Measurements from ENCODE around the gene PHF19.

The PHF19 gene

DNA sequence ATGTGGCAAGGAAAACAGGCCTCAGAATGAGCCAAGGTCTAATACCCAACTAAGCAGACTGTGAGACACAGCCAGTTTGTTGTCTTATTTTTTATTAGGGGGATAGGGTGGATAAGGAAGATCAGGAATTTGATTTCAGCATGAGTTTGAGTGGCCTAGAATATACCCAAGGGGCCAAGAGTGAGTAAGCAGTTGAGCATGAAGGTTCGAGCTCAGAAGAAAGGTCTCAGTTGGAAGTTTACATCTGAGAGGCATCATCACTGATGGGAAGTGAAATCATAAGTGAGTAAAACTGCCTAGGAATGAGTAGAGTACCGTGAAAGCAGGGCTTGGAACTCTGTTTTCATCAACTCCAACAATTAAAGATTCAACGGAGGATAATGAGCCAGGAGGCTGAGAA, 46.8 kb downstream of the PHF19 start:
- no peaks in the 10 kb centered on the region for H3K27me3 ChIP-seq (ENCODE audit: control insufficient read depth in 5 of 5, insufficient read depth in 4 of 5, low read length in 5 of 5)
- H3K27ac ChIP-seq (ENCODE audit: low read depth, low read length), result no peak overlapping the region
- no peaks in the 10 kb centered on the region for H3K4me1 ChIP-seq (ENCODE audit: control insufficient read depth in 5 of 5, insufficient read depth in 5 of 5, low read length in 5 of 5)
- no peak overlapping the region for H3K9ac ChIP-seq (ENCODE audit: low read length in 5 of 5)
- H3K9me3 ChIP-seq (ENCODE audit: control insufficient read depth in 5 of 5, low read length in 5 of 5), result no peaks in the 10 kb centered on the region
- no peak overlapping the region for H3K4me3 ChIP-seq (ENCODE audit: low read depth in 1 of 5, low read length in 5 of 5)
- peaks cover 46 to 61% (median 55%) of the 10 kb centered on the region in 5 donors for H3K36me3 ChIP-seq (ENCODE audit: control insufficient read depth in 5 of 5, insufficient read depth in 5 of 5, low read length in 5 of 5)

DNA sequence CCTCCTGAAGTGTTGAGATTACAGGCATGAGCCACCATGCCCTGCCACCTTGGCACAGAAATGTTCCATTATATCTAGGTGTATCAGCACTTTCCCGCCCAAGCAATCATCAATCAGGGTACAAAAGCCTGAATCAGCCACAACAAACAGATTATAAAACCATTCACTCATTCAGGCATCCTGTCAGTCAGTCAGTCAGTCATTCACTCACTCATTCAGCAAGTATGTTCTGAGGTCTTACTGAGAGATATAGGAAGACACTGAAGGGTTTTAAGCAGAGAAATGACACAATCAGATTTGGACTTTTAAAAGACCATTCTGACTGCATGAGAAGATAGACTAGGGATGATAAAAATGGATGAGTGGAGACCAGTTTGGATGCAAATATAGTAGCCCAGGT, 47.3 kb downstream of the PHF19 start:
- Histone ChIP-seq H3K4me3 (ENCODE audit: low read depth in 1 of 5, low read length in 5 of 5) (no peak overlapping the region), H3K9me3 (ENCODE audit: control insufficient read depth in 5 of 5, low read length in 5 of 5) (no peaks in the 10 kb centered on the region), H3K36me3 (ENCODE audit: control insufficient read depth in 5 of 5, insufficient read depth in 5 of 5, low read length in 5 of 5) (peaks cover 44 to 61% (median 55%) of the 10 kb centered on the region in 5 donors), H3K27ac (ENCODE audit: low read depth, low read length) (no peak overlapping the region), H3K27me3 (ENCODE audit: control insufficient read depth in 5 of 5, insufficient read depth in 4 of 5, low read length in 5 of 5) (no peaks in the 10 kb centered on the region), H3K9ac (ENCODE audit: low read length in 5 of 5) (no peak overlapping the region), H3K4me1 (ENCODE audit: control insufficient read depth in 5 of 5, insufficient read depth in 5 of 5, low read length in 5 of 5) (no peaks in the 10 kb centered on the region)

DNA sequence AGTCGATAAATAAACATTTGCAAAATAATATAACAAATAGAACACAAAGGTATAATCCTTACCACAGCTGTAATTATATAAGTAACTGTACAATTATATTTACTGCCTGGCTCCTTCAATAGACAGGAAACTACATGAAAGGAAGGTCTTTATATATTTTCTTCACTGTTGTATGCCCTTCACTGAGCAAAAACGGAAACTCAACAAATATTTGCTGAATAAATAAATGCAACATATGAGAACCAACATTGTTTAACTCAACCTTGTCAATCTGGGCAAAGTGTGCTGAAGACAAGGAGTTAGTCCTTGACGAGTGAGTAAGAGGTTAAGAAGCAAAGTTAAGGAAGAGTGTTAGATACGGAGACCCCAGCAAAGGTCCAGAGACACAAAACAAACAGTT, 56.9 kb downstream of the PHF19 start:
- peaks cover 40 to 63% (median 60%) of the 10 kb centered on the region in 5 donors for H3K36me3 ChIP-seq (ENCODE audit: control insufficient read depth in 5 of 5, insufficient read depth in 5 of 5, low read length in 5 of 5)
- H3K9ac ChIP-seq (ENCODE audit: low read length in 5 of 5), result no peak overlapping the region
- H3K9me3 ChIP-seq (ENCODE audit: control insufficient read depth in 5 of 5, low read length in 5 of 5), result no peaks in the 10 kb centered on the region
- no peaks in the 10 kb centered on the region for H3K4me1 ChIP-seq (ENCODE audit: control insufficient read depth in 5 of 5, insufficient read depth in 5 of 5, low read length in 5 of 5)
- no peak overlapping the region for H3K4me3 ChIP-seq (ENCODE audit: low read depth in 1 of 5, low read length in 5 of 5)
- H3K27ac ChIP-seq (ENCODE audit: low read depth, low read length), result no peak overlapping the region
- no peaks in the 10 kb centered on the region for H3K27me3 ChIP-seq (ENCODE audit: control insufficient read depth in 5 of 5, insufficient read depth in 4 of 5, low read length in 5 of 5)

DNA sequence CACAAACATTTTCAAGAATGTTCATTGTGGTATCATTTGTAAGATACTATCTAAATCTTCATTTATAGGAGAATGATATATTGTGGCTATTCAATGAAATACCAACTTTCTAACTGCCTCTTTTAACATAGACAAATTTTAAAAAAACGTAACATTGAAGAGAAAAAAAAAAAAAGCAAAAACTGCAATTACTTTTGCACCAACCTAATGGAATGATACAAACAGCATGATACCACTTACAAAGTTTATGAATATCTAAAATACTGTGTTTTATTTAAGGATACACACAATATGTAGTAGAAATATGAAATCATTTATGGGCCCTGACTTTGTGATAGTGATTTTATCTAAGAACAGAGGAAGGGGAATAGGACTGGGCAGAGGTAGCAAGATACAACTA, 58.4 kb downstream of the PHF19 start:
- Histone ChIP-seq H3K36me3 (ENCODE audit: control insufficient read depth in 5 of 5, insufficient read depth in 5 of 5, low read length in 5 of 5) (peaks cover 36 to 55% (median 48%) of the 10 kb centered on the region in 5 donors), H3K27me3 (ENCODE audit: control insufficient read depth in 5 of 5, insufficient read depth in 4 of 5, low read length in 5 of 5) (no peaks in the 10 kb centered on the region), H3K9me3 (ENCODE audit: control insufficient read depth in 5 of 5, low read length in 5 of 5) (no peaks in the 10 kb centered on the region), H3K27ac (ENCODE audit: low read depth, low read length) (no peak overlapping the region), H3K4me3 (ENCODE audit: low read depth in 1 of 5, low read length in 5 of 5) (no peak overlapping the region), H3K4me1 (ENCODE audit: control insufficient read depth in 5 of 5, insufficient read depth in 5 of 5, low read length in 5 of 5) (no peaks in the 10 kb centered on the region), H3K9ac (ENCODE audit: low read length in 5 of 5) (no peak overlapping the region)

DNA sequence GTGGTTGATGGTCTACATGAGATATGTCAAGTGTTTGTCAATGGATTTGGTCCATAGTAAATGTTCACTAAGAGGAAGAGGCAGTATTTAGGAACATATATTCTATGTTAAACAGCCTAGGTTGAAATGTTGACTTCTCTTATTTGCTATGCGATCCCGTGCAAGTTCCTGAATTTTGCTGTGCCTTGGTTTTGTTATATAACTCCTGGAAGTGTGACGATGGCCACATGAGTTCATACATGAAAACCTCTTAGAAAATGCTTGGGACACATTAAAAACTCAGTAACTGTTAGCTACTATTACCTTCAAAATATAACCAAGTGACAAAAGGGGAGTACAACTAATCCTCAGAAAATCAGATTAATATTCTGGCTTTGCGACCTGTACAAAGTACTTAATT, 61.9 kb downstream of the PHF19 start:
- Histone ChIP-seq H3K4me1 (ENCODE audit: control insufficient read depth in 5 of 5, insufficient read depth in 5 of 5, low read length in 5 of 5) (no peaks in the 10 kb centered on the region), H3K27ac (ENCODE audit: low read depth, low read length) (no peak overlapping the region), H3K36me3 (ENCODE audit: control insufficient read depth in 5 of 5, insufficient read depth in 5 of 5, low read length in 5 of 5) (peaks cover 17 to 31% (median 24%) of the 10 kb centered on the region in 5 donors), H3K4me3 (ENCODE audit: low read depth in 1 of 5, low read length in 5 of 5) (no peak overlapping the region), H3K9ac (ENCODE audit: low read length in 5 of 5) (no peak overlapping the region), H3K9me3 (ENCODE audit: control insufficient read depth in 5 of 5, low read length in 5 of 5) (peaks cover 0 to 3% (median 0%) of the 10 kb centered on the region in 5 donors), H3K27me3 (ENCODE audit: control insufficient read depth in 5 of 5, insufficient read depth in 4 of 5, low read length in 5 of 5) (no peaks in the 10 kb centered on the region)

DNA sequence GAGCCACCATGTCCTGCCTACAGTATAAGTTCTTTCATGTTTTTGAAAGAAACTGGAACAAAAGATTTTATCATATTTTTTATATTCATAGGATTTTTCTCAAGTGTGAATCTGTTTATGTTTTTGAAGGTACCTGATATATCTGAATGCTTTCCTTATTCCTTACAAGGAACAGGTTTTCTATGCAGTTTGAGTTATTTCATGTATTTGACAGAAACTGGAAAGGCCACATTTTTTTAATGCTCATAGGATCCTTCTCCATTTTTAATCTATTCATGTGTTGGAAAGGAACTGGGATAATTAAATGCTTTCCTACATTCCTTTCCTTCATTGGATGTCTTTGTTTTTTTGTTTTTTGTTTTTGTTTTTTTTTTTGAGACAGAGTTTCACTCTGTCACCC, 68.1 kb downstream of the PHF19 start:
- Histone ChIP-seq H3K27me3 (ENCODE audit: control insufficient read depth in 5 of 5, insufficient read depth in 4 of 5, low read length in 5 of 5) (no peaks in the 10 kb centered on the region), H3K9ac (ENCODE audit: low read length in 5 of 5) (no peak overlapping the region), H3K4me1 (ENCODE audit: control insufficient read depth in 5 of 5, insufficient read depth in 5 of 5, low read length in 5 of 5) (no peaks in the 10 kb centered on the region), H3K9me3 (ENCODE audit: control insufficient read depth in 5 of 5, low read length in 5 of 5) (peaks cover 8 to 20% (median 13%) of the 10 kb centered on the region in 5 donors), H3K27ac (ENCODE audit: low read depth, low read length) (no peak overlapping the region), H3K4me3 (ENCODE audit: low read depth in 1 of 5, low read length in 5 of 5) (no peak overlapping the region), H3K36me3 (ENCODE audit: control insufficient read depth in 5 of 5, insufficient read depth in 5 of 5, low read length in 5 of 5) (no peaks in the 10 kb centered on the region)

DNA sequence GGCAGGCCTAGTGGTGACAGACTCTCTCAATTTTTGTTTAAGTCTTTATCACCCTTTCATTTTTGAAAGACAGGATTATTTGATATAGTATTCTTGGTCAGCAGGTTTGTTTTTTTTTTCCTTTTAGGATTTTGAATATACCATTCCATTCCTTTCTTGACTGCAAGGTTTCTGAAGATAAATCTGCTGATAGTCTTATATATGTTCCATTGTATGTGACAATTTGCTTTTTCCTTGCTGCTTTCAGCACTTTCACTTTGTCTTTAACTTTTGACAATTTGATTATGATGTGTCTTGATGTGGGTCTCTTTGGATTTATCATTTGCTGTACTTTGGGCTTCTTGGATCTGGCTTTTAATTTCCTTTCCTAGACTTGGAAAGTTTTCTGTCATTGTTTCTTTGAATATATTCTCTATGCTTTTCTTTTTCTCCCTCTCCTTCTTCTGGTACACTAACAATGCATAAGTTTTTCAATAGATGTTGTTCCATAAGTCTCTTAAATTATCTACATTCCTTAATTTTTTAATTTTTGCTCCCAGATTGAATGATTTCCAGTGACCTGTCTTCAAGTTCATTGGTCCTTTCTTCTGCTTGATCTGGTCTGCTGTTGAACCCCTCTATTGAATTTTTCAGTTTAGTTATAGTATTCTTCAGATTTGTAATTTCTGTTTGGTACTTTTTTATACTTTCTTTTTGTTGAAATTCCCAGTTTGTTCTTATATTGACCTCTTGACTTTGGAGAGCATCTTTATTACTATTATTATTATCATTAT, 69.2 kb downstream of the PHF19 start:
- no peak overlapping the region for H3K27ac ChIP-seq (ENCODE audit: low read depth, low read length)
- H3K9me3 ChIP-seq (ENCODE audit: control insufficient read depth in 5 of 5, low read length in 5 of 5), result peaks cover 8 to 20% (median 13%) of the 10 kb centered on the region in 5 donors

More for the DNA sequence above, 69.2 kb downstream of the PHF19 start:
- no peaks in the 10 kb centered on the region for H3K4me1 ChIP-seq (ENCODE audit: control insufficient read depth in 5 of 5, insufficient read depth in 5 of 5, low read length in 5 of 5)
- H3K9ac ChIP-seq (ENCODE audit: low read length in 5 of 5), result no peak overlapping the region
- no peaks in the 10 kb centered on the region for H3K27me3 ChIP-seq (ENCODE audit: control insufficient read depth in 5 of 5, insufficient read depth in 4 of 5, low read length in 5 of 5)
- no peak overlapping the region for H3K4me3 ChIP-seq (ENCODE audit: low read depth in 1 of 5, low read length in 5 of 5)
- H3K36me3 ChIP-seq (ENCODE audit: control insufficient read depth in 5 of 5, insufficient read depth in 5 of 5, low read length in 5 of 5), result no peaks in the 10 kb centered on the region

Measured in subcutaneous abdominal adipose tissue (tissue), 5 donors.